ENCODE results near the gene ATP5ME.

GRCh38 chr4:653080-653821 is 20.8 kb downstream of the ATP5ME start:
- TF ChIP-seq, protein P1, sequence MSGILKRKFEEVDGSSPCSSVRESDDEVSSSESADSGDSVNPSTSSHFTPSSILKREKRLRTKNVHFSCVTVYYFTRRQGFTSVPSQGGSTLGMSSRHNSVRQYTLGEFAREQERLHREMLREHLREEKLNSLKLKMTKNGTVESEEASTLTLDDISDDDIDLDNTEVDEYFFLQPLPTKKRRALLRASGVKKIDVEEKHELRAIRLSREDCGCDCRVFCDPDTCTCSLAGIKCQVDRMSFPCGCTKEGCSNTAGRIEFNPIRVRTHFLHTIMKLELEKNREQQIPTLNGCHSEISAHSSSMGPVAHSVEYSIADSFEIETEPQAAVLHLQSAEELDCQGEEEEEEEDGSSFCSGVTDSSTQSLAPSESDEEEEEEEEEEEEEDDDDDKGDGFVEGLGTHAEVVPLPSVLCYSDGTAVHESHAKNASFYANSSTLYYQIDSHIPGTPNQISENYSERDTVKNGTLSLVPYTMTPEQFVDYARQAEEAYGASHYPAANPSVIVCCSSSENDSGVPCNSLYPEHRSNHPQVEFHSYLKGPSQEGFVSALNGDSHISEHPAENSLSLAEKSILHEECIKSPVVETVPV (CRISPR knock-in tag; IDR thresholded peaks at IDR 0.05): no peak
- no peak for TF ChIP-seq ZFP30 (CRISPR knock-in tag; IDR thresholded peaks at IDR 0.05)
- TF ChIP-seq ZFP3 (CRISPR knock-in tag; IDR thresholded peaks at IDR 0.05): no peak
- TF ChIP-seq, protein P2, sequence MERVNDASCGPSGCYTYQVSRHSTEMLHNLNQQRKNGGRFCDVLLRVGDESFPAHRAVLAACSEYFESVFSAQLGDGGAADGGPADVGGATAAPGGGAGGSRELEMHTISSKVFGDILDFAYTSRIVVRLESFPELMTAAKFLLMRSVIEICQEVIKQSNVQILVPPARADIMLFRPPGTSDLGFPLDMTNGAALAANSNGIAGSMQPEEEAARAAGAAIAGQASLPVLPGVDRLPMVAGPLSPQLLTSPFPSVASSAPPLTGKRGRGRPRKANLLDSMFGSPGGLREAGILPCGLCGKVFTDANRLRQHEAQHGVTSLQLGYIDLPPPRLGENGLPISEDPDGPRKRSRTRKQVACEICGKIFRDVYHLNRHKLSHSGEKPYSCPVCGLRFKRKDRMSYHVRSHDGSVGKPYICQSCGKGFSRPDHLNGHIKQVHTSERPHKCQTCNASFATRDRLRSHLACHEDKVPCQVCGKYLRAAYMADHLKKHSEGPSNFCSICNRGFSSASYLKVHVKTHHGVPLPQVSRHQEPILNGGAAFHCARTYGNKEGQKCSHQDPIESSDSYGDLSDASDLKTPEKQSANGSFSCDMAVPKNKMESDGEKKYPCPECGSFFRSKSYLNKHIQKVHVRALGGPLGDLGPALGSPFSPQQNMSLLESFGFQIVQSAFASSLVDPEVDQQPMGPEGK (CRISPR knock-in tag; IDR thresholded peaks at IDR 0.05; ENCODE audit: borderline replicate concordance): no peak
- TF ChIP-seq ISL1 (CRISPR knock-in tag; IDR thresholded peaks at IDR 0.05): no peak

Data from SK-N-SH treated with all-trans-retinoic acid at 6 μM for 48 hours (cell line).